HepG2 (cell line): ENCODE results near the gene ACTL7B. TPM values are rescaled to one million over a fixed set of nuclear protein-coding genes. Genes with fewer than 3 reads are reported as not detected.

Experiments used
- ADNP ChIP-seq: sonication (generic); formaldehyde crosslinking; IDR thresholded peaks from 2 replicates; pipeline ENCODE4 v1.4.0; 2020; ENCODE audit warnings: missing genetic modification reagents
- ARNT2 ChIP-seq: sonication (generic); formaldehyde crosslinking; IDR thresholded peaks from 2 replicates; pipeline ENCODE4 v1.8.0; 2022; ENCODE audit warnings: mild to moderate bottlenecking, low read depth, missing genetic modification reagents, moderate library complexity
- CHD2 ChIP-seq: IDR thresholded peaks from 2 replicates; pipeline ENCODE4 v1.6.1; 2011; ENCODE audit warnings: low read depth, low read length, improper control_type of control experiment
- DR1 ChIP-seq: sonication (generic); formaldehyde crosslinking; IDR thresholded peaks from 2 replicates; pipeline ENCODE4 v1.8.0; 2021; ENCODE audit warnings: mild to moderate bottlenecking, missing genetic modification reagents, inconsistent platforms
- HOXA3 ChIP-seq: sonication (generic); formaldehyde crosslinking; IDR thresholded peaks from 2 replicates; pipeline ENCODE4 v1.5.0; 2020; ENCODE audit warnings: missing genetic modification reagents
- KDM4B ChIP-seq: sonication (generic); formaldehyde crosslinking; IDR thresholded peaks from 2 replicates; pipeline ENCODE4 v1.4.0; 2020; ENCODE audit warnings: missing genetic modification reagents
- MAFF ChIP-seq: IDR thresholded peaks from 2 replicates; pipeline ENCODE4 v1.6.1; 2011; ENCODE audit warnings: low read depth, low read length, improper control_type of control experiment
- NCOA2 ChIP-seq: sonication (generic); formaldehyde crosslinking; IDR thresholded peaks from 2 replicates; pipeline ENCODE4 v1.8.0; 2022; ENCODE audit warnings: inconsistent platforms
- NR2F6 ChIP-seq, 2 experiments: IDR thresholded peaks; 2 replicates each; pipeline ENCODE4 v1.6.1; 2016; ENCODE audit warnings: antibody characterized with exemption in 1 of 2, mild to moderate bottlenecking in 1 of 2
- PCBP1 ChIP-seq: fragments of 200-400 bp; formaldehyde crosslinking; IDR thresholded peaks from 2 replicates; pipeline ENCODE4 v1.6.1; 2017; ENCODE audit warnings: mild to moderate bottlenecking, low read depth, low read length, borderline replicate concordance
- RCOR2 ChIP-seq: IDR thresholded peaks from 2 replicates; pipeline ENCODE4 v1.6.1; 2016; ENCODE audit warnings: missing biosample characterization, missing genetic modification reagents
- THAP7 ChIP-seq: sonication (generic); formaldehyde crosslinking; IDR thresholded peaks from 2 replicates; pipeline ENCODE4 v1.8.1; 2023; ENCODE audit warnings: mild to moderate bottlenecking, missing genetic modification reagents
- TSC22D2 ChIP-seq: sonication (generic); formaldehyde crosslinking; IDR thresholded peaks from 2 replicates; pipeline ENCODE4 v1.5.1; 2020; ENCODE audit warnings: missing genetic modification reagents, mild to moderate bottlenecking, borderline replicate concordance
- ZBTB42 ChIP-seq: sonication (generic); formaldehyde crosslinking; IDR thresholded peaks from 2 replicates; pipeline ENCODE4 v1.5.0; 2020; ENCODE audit warnings: mild to moderate bottlenecking, missing genetic modification reagents
- ZFP36L2 ChIP-seq: sonication (generic); formaldehyde crosslinking; IDR thresholded peaks from 2 replicates; pipeline ENCODE4 v1.4.0; 2020; ENCODE audit warnings: missing genetic modification reagents
- ZGPAT ChIP-seq: IDR thresholded peaks from 2 replicates; pipeline ENCODE4 v1.6.1; 2016; ENCODE audit warnings: mild to moderate bottlenecking
- ZNF234 ChIP-seq: sonication (generic); formaldehyde crosslinking; conservative IDR thresholded peaks from 2 replicates; pipeline ENCODE4 v1.5.1; 2020; ENCODE audit warnings: mild to moderate bottlenecking, missing genetic modification reagents
- ZNF350 ChIP-seq: sonication (generic); formaldehyde crosslinking; IDR thresholded peaks from 2 replicates; pipeline ENCODE4 v1.4.0; 2020; ENCODE audit warnings: mild to moderate bottlenecking, low read depth, missing genetic modification reagents, borderline replicate concordance
- ZNF850 ChIP-seq: sonication (generic); formaldehyde crosslinking; conservative IDR thresholded peaks from 2 replicates; pipeline ENCODE4 v1.9.0; 2021; ENCODE audit warnings: mild to moderate bottlenecking, missing genetic modification reagents
- polyA plus RNA-seq, 8 experiments: library from polyadenylated mRNA; depleted of rRNA in 3 of 8; stranded (reverse) in 7 of 8; unstranded in 1 of 8; fragments of >200 nt; fragmentation: Illumina TruSeq in 4 of 8; extraction: Trizol in 4 of 8; gene quantifications; 2 replicates each; pipeline versions ENCODE4 v1.2.1 to v1.2.3, GENCODE V29; 2011 to 2016; ENCODE audit warnings: low read depth in 4 of 8, missing spikeins in 1 of 8, mixed read lengths in 1 of 8; ENCODE audit not compliant: insufficient read depth in 1 of 8
- total RNA-seq, 5 experiments: library from RNA; depleted of rRNA; stranded (reverse); fragments of >200 nt; fragmentation: Illumina TruSeq; extraction: Trizol; gene quantifications; 2 replicates each; pipeline ENCODE4 v1.2.3, GENCODE V29; 2016; ENCODE audit warnings: low read depth in 1 of 5
- TF ChIP-seq, protein P1 (sequence below): sonication (generic); formaldehyde crosslinking; IDR thresholded peaks from 2 replicates; pipeline ENCODE4 v1.8.1; 2023; ENCODE audit warnings: missing genetic modification reagents, mild to moderate bottlenecking, borderline replicate concordance
- TF ChIP-seq, protein P2 (sequence below): sonication (generic); formaldehyde crosslinking; IDR thresholded peaks from 2 replicates; pipeline ENCODE4 v1.5.0; 2020; ENCODE audit warnings: mild to moderate bottlenecking, missing genetic modification reagents
- TF ChIP-seq, protein P3 (sequence below): IDR thresholded peaks from 2 replicates; pipeline ENCODE4 v1.6.1; 2016
- TF ChIP-seq, protein P4 (sequence below): sonication (generic); formaldehyde crosslinking; IDR thresholded peaks from 2 replicates; pipeline ENCODE4 v1.4.0; 2020; ENCODE audit warnings: missing genetic modification reagents
- TF ChIP-seq, protein P5 (sequence below): sonication (generic); formaldehyde crosslinking; IDR thresholded peaks from 2 replicates; pipeline ENCODE4 v1.4.0; 2020; ENCODE audit warnings: mild to moderate bottlenecking, missing genetic modification reagents

The ACTL7B gene
- total and polyA plus RNA-seq, 2 of the 13 experiments (the other 11 are each of a cell fraction or from before 2014, with no cell fraction given) = 0.07 to 0.11 TPM

GRCh38 chr9:108894225-108894997 lies 38.6 kb upstream of the ACTL7B start (continued):
- TF ChIP-seq, protein P1, sequence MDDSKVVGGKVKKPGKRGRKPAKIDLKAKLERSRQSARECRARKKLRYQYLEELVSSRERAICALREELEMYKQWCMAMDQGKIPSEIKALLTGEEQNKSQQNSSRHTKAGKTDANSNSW (CRISPR knock-in tag) = no peak
- TF ChIP-seq KDM4B (CRISPR knock-in tag) = 0 out of 2 replicates have a peak, but pooled peaks have one; percentile 27
- TF ChIP-seq ZBTB42 (CRISPR knock-in tag) = no peak
- TF ChIP-seq, protein P2, sequence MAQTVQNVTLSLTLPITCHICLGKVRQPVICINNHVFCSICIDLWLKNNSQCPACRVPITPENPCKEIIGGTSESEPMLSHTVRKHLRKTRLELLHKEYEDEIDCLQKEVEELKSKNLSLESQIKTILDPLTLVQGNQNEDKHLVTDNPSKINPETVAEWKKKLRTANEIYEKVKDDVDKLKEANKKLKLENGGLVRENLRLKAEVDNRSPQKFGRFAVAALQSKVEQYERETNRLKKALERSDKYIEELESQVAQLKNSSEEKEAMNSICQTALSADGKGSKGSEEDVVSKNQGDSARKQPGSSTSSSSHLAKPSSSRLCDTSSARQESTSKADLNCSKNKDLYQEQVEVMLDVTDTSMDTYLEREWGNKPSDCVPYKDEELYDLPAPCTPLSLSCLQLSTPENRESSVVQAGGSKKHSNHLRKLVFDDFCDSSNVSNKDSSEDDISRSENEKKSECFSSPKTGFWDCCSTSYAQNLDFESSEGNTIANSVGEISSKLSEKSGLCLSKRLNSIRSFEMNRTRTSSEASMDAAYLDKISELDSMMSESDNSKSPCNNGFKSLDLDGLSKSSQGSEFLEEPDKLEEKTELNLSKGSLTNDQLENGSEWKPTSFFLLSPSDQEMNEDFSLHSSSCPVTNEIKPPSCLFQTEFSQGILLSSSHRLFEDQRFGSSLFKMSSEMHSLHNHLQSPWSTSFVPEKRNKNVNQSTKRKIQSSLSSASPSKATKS (CRISPR knock-in tag) = no peak
- TF ChIP-seq ZFP36L2 = no peak
- no peak for TF ChIP-seq ARNT2 (CRISPR knock-in tag)
- no peak for TF ChIP-seq TSC22D2 (CRISPR knock-in tag)
- peak; percentile 90 for TF ChIP-seq RCOR2 (CRISPR knock-in tag)
- no peak for TF ChIP-seq ZNF850 (CRISPR knock-in tag)
- no peak for TF ChIP-seq DR1
- peak; percentile 42 for TF ChIP-seq MAFF
- peak; percentile 80 for TF ChIP-seq HOXA3
- TF ChIP-seq, protein P3, sequence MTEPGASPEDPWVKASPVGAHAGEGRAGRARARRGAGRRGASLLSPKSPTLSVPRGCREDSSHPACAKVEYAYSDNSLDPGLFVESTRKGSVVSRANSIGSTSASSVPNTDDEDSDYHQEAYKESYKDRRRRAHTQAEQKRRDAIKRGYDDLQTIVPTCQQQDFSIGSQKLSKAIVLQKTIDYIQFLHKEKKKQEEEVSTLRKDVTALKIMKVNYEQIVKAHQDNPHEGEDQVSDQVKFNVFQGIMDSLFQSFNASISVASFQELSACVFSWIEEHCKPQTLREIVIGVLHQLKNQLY (CRISPR knock-in tag) = peak; percentile 93
- TF ChIP-seq ZNF350 = no peak
- TF ChIP-seq, protein P4, sequence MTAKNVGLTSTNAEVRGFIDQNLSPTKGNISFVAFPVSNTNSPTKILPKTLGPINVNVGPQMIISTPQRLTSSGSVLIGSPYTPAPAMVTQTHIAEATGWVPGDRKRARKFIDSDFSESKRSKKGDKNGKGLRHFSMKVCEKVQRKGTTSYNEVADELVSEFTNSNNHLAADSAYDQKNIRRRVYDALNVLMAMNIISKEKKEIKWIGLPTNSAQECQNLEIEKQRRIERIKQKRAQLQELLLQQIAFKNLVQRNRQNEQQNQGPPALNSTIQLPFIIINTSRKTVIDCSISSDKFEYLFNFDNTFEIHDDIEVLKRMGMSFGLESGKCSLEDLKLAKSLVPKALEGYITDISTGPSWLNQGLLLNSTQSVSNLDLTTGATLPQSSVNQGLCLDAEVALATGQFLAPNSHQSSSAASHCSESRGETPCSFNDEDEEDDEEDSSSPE (CRISPR knock-in tag) = no peak
- TF ChIP-seq ADNP (CRISPR knock-in tag) = no peak
- TF ChIP-seq ZNF234 (CRISPR knock-in tag) = no peak
- no peak for TF ChIP-seq THAP7
- no peak for TF ChIP-seq CHD2
- TF ChIP-seq, protein P5, sequence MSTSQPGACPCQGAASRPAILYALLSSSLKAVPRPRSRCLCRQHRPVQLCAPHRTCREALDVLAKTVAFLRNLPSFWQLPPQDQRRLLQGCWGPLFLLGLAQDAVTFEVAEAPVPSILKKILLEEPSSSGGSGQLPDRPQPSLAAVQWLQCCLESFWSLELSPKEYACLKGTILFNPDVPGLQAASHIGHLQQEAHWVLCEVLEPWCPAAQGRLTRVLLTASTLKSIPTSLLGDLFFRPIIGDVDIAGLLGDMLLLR (CRISPR knock-in tag) = no peak
- peak; percentile 96 for TF ChIP-seq NR2F6 (IDR thresholded peaks at IDR 0.05)
- TF ChIP-seq NR2F6 (CRISPR knock-in tag; IDR thresholded peaks at IDR 0.05) = peak; percentile 93
- no peak for TF ChIP-seq PCBP1
- TF ChIP-seq ZGPAT (CRISPR knock-in tag) = peak; percentile 78
- TF ChIP-seq NCOA2 (CRISPR knock-in tag) = peak; percentile 98
